GM23338 (cell line): ENCODE data around the gene LMF1. TPM values are rescaled to one million over a fixed set of nuclear protein-coding genes. Genes with fewer than 3 reads are reported as not detected.

Experiments
- ATAC-seq: fragments of 200-7000 bp; cut with Tn5 transposase; 3 replicates; pipeline ENCODE4 v1.9.1; 2020
- DNase-seq: peaks from one replicate; pipeline ENCODE4 v3.0.0-alpha.2; 2015; ENCODE audit warnings: low spot score
- H2AFZ ChIP-seq: fragments of 200-600 bp; sonication (generic); 2 replicates; pipeline ENCODE4 v1.8.0; 2016; ENCODE audit warnings: antibody characterized with exemption, mild to moderate bottlenecking, moderate library complexity
- H3F3A ChIP-seq: fragments of 200-600 bp; sonication (generic); replicated peaks from 2 replicates; pipeline ENCODE4 v1.8.0; 2017; ENCODE audit warnings: antibody characterized with exemption, mixed run types, low read depth
- H3K27ac ChIP-seq: fragments of 200-600 bp; sonication (generic); 2 replicates; pipeline ENCODE4 v1.6.1; 2016; ENCODE audit warnings: low read depth
- H3K27me3 ChIP-seq: fragments of 200-600 bp; sonication (generic); 2 replicates; pipeline ENCODE4 v1.8.0; 2016; ENCODE audit warnings: mild to moderate bottlenecking, mixed run types, moderate library complexity; ENCODE audit not compliant: insufficient read depth
- H3K36me3 ChIP-seq: fragments of 200-600 bp; sonication (generic); 2 replicates; pipeline ENCODE4 v1.8.0; 2016; ENCODE audit warnings: mild to moderate bottlenecking; ENCODE audit not compliant: insufficient read depth
- H3K4me1 ChIP-seq: fragments of 200-600 bp; sonication (generic); 2 replicates; pipeline ENCODE4 v1.8.0; 2016; ENCODE audit warnings: mild to moderate bottlenecking, moderate library complexity; ENCODE audit not compliant: insufficient read depth
- H3K4me2 ChIP-seq: fragments of 200-600 bp; sonication (generic); 2 replicates; pipeline ENCODE4 v1.7.1; 2017; ENCODE audit warnings: mixed run types
- H3K4me3 ChIP-seq: fragments of 200-600 bp; sonication (generic); 2 replicates; pipeline ENCODE4 v1.6.1; 2016; ENCODE audit warnings: mixed run types
- H3K79me2 ChIP-seq: fragments of 200-600 bp; sonication (generic); replicated peaks from 2 replicates; pipeline ENCODE4 v1.8.0; 2017; ENCODE audit warnings: mild to moderate bottlenecking; ENCODE audit not compliant: insufficient read depth
- H3K9me2 ChIP-seq: fragments of 200-600 bp; sonication (generic); 2 replicates; pipeline ENCODE4 v1.8.0; 2017; ENCODE audit not compliant: insufficient read depth
- H4K20me1 ChIP-seq: fragments of 200-600 bp; sonication (generic); replicated peaks from 2 replicates; pipeline ENCODE4 v1.8.0; 2017; ENCODE audit warnings: mild to moderate bottlenecking; ENCODE audit not compliant: insufficient read depth
- H3K27ac Mint-ChIP-seq: 2 replicates; pipeline ENCODE4 v1.8.0; 2020; ENCODE audit warnings: inconsistent platforms, mild to moderate bottlenecking, moderate library complexity, mixed read lengths
- H3K27me3 Mint-ChIP-seq: 3 replicates; pipeline ENCODE4 v1.8.0; 2022; ENCODE audit warnings: low read depth, mild to moderate bottlenecking, moderate library complexity, mixed read lengths, inconsistent platforms; ENCODE audit not compliant: insufficient read depth, poor library complexity
- H3K36me3 Mint-ChIP-seq: 3 replicates; pipeline ENCODE4 v1.8.0; 2021; ENCODE audit warnings: low read depth, mild to moderate bottlenecking, inconsistent platforms, moderate library complexity, mixed read lengths
- H3K4me1 Mint-ChIP-seq: 3 replicates; pipeline ENCODE4 v1.8.0; 2020; ENCODE audit warnings: mild to moderate bottlenecking, inconsistent platforms, mixed read lengths
- H3K4me3 Mint-ChIP-seq: 3 replicates; pipeline ENCODE4 v1.8.0; 2021; ENCODE audit warnings: moderate library complexity, mild to moderate bottlenecking, inconsistent platforms, mixed read lengths
- H3K9me3 Mint-ChIP-seq: 3 replicates; pipeline ENCODE4 v1.8.0; 2020; ENCODE audit warnings: moderate library complexity, mild to moderate bottlenecking, inconsistent platforms, mixed read lengths
- CREB1 ChIP-seq: fragments of 250-450 bp; sonication (Bioruptor Pico); IDR thresholded peaks from 2 replicates; pipeline ENCODE4 v1.5.0; 2020; ENCODE audit warnings: low read depth, mild to moderate bottlenecking, moderate library complexity
- CTCF ChIP-seq, 2 experiments: fragments of 200-600 bp in 1 of 2; sonication (generic) in 1 of 2; conservative IDR thresholded peaks; 2 replicates each; pipeline versions ENCODE4 v1.5.1 to v1.6.1; 2016 to 2017; ENCODE audit warnings: antibody characterized with exemption in 2 of 2, low read depth in 2 of 2, mild to moderate bottlenecking in 2 of 2, moderate library complexity in 1 of 2
- ETS1 ChIP-seq: IDR thresholded peaks from 2 replicates; pipeline ENCODE4 v1.6.1; 2016; ENCODE audit warnings: antibody characterized with exemption
- EZH2 ChIP-seq: fragments of 200-600 bp; sonication (generic); IDR thresholded peaks from one replicate; pipeline ENCODE4 v1.8.0; 2017; ENCODE audit warnings: antibody characterized with exemption, mild to moderate bottlenecking, low read depth; ENCODE audit not compliant: unreplicated experiment
- EZH2phosphoT487 ChIP-seq: fragments of 200-600 bp; sonication (generic); IDR thresholded peaks from one replicate; pipeline ENCODE4 v1.8.1; 2018; ENCODE audit warnings: antibody characterized with exemption; ENCODE audit not compliant: unreplicated experiment
- JUNB ChIP-seq: IDR thresholded peaks from one replicate; pipeline ENCODE4 v1.6.1; 2016; ENCODE audit warnings: antibody characterized with exemption; ENCODE audit not compliant: unreplicated experiment
- NANOG ChIP-seq: IDR thresholded peaks from 2 replicates; pipeline ENCODE4 v1.6.1; 2016; ENCODE audit warnings: antibody characterized with exemption, borderline replicate concordance
- POLR2AphosphoS5 ChIP-seq: IDR thresholded peaks from 2 replicates; pipeline ENCODE4 v1.6.1; 2016; ENCODE audit warnings: antibody characterized with exemption, low read depth
- REST ChIP-seq: IDR thresholded peaks from one replicate; pipeline ENCODE4 v1.6.1; 2018; ENCODE audit warnings: antibody characterized with exemption; ENCODE audit not compliant: unreplicated experiment
- STAT1 ChIP-seq: IDR thresholded peaks from one replicate; pipeline ENCODE4 v1.6.1; 2016; ENCODE audit warnings: antibody characterized with exemption; ENCODE audit not compliant: unreplicated experiment
- ZNF114 ChIP-seq: fragments of 250-450 bp; sonication (Bioruptor Pico); IDR thresholded peaks from 2 replicates; pipeline ENCODE4 v1.5.0; 2020; ENCODE audit warnings: mild to moderate bottlenecking, moderate library complexity
- ZNF331 ChIP-seq: fragments of 250-450 bp; sonication (Bioruptor Pico); IDR thresholded peaks from 2 replicates; pipeline ENCODE4 v1.5.0; 2020; ENCODE audit warnings: low read depth, mild to moderate bottlenecking, moderate library complexity
- ZNF462 ChIP-seq: fragments of 250-450 bp; sonication (Bioruptor Pico); IDR thresholded peaks from 2 replicates; pipeline ENCODE4 v1.5.0; 2020; ENCODE audit warnings: mild to moderate bottlenecking, moderate library complexity
- polyA plus RNA-seq: library from polyadenylated mRNA; unstranded; fragments of >200 nt; fragmentation: Nextera tagmentation; extraction: Ambion mirVana; gene quantifications from 2 replicates; pipeline ENCODE4 v1.2.1, GENCODE V29; 2016
- total RNA-seq: library from RNA; depleted of rRNA; stranded (reverse); fragments of >200 nt; shearing (Covaris generic); gene quantifications from 2 replicates; pipeline ENCODE4 v1.2.3, GENCODE V29; 2014

Gene LMF1
- total and polyA plus RNA-seq, 2 experiments from 2014 or later, result 4.2 to 10.1 TPM

- Mint-ChIP-seq H3K27ac (no peak overlapping the region), H3K9me3 (no peaks in the 10 kb centered on the region; the same call in 2 of the 3 replicates), H3K4me1 (peaks cover 6% of the 10 kb centered on the region), H3K36me3 (no peaks in the 10 kb centered on the region), H3K4me3 (no peak overlapping the region), H3K27me3 (peaks cover 26% of the 10 kb centered on the region)
- no peak overlapping the region for H3K4me3 ChIP-seq
- ATAC-seq (no peak), DNase-seq (no peak)
- H3K9me2 ChIP-seq, result no peaks in the 10 kb centered on the region
- no peak overlapping the region for H3K27ac ChIP-seq
- H4K20me1 ChIP-seq, result no peaks in the 10 kb centered on the region; the same call in 1 of the 2 replicates
- H3K27me3 ChIP-seq, result peaks cover 25% of the 10 kb centered on the region
- no peak for TF ChIP-seq NANOG
- no peak for TF ChIP-seq ETS1
- TF ChIP-seq ZNF331 (CRISPR knock-in tag), result no peak
- TF ChIP-seq CTCF (conservative IDR thresholded peaks at IDR 0.05; ENCODE audit: low read depth in 2 of 2), result no peak
- no peak for TF ChIP-seq STAT1
- no peak for TF ChIP-seq EZH2
- TF ChIP-seq JUNB, result no peak
- TF ChIP-seq ZNF462, result no peak
- TF ChIP-seq POLR2AphosphoS5, result no peak
- no peak for TF ChIP-seq EZH2phosphoT487
- TF ChIP-seq REST, result no peak
- no peak for TF ChIP-seq ZNF114
- no peak for TF ChIP-seq CREB1 (CRISPR knock-in tag)
- no peaks in the 10 kb centered on the region for H3F3A ChIP-seq
- no peaks in the 10 kb centered on the region for H3K79me2 ChIP-seq
- H3K36me3 ChIP-seq, result no peaks in the 10 kb centered on the region
- H2AFZ ChIP-seq, result no peak overlapping the region
- no peak overlapping the region for H3K4me2 ChIP-seq
- H3K4me1 ChIP-seq, result no peaks in the 10 kb centered on the region
Measured at GRCh38 chr16:977896-978295, 7.1 kb upstream of the LMF1 start.
